GM21825 (cell line): ENCODE data around the gene FAAP20.

ENCODE experiments used
- ATAC-seq: cut with Tn5 transposase; IDR thresholded peaks from one replicate; pipeline ENCODE4 v1.9.1; 2021; ENCODE audit warnings: mild to moderate bottlenecking, moderate library complexity; ENCODE audit not compliant: unreplicated experiment

The FAAP20 gene

DNA sequence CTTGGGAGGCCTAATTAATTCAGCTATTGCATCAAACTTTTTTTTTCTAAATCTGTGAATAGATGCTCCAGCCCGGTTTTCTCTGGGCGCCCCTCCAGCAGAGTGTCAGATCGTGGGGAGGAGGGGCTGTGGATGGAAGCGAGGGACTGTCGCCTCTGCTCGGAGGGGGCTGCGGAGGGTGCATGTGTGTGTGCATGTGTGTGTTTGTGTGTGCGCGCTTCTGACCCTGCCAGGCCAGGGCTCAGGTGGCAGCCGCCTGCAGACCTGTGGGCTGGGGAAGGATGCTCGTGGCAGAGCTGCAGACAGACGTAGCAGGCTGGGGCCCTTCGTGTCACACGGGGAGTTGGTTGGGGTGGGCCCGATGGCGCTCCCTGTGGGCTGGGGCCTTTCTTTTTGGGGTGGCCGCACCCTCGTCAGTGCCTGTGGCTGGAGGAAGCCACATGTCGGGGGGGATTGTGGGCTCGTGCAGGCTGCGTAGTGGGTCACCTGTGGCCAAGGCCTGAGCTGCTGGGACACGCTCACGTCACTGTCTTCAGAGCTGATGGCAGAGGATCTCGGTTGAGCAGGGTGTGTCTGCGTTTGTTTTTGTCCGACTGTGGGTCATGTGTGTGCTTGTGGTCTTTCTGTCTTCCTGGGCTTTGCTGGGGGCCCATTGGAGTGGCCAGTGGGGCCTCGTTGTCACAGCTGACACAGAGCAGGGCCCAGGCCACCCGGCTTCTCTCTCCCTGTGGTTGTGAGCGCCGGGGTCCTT, 36.4 kb upstream of the FAAP20 start:
- ATAC-seq, result no peak

- no peak for ATAC-seq
Observed at GRCh38 chr1:2229911-2230731, 35.5 kb upstream of the FAAP20 start.

- ATAC-seq, result no peak
Observed at GRCh38 chr1:2229037-2229864, 34.7 kb upstream of the FAAP20 start.

DNA sequence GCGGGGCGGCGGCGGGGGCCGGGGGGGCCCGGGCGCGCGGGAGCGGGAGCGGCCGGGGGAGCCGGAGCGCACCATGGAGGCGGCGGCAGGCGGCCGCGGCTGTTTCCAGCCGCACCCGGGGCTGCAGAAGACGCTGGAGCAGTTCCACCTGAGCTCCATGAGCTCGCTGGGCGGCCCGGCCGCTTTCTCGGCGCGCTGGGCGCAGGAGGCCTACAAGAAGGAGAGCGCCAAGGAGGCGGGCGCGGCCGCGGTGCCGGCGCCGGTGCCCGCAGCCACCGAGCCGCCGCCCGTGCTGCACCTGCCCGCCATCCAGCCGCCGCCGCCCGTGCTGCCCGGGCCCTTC, 34.1 kb upstream of the FAAP20 start:
- ATAC-seq, result no peak

- ATAC-seq, result no peak
Observed at GRCh38 chr1:2228157-2228594, 33.6 kb upstream of the FAAP20 start, which contains the start of gene SKI. Gene SKI (plus strand): TSS chr1:2228319. CDS start chr1:2228767, 448 bp downstream.

DNA sequence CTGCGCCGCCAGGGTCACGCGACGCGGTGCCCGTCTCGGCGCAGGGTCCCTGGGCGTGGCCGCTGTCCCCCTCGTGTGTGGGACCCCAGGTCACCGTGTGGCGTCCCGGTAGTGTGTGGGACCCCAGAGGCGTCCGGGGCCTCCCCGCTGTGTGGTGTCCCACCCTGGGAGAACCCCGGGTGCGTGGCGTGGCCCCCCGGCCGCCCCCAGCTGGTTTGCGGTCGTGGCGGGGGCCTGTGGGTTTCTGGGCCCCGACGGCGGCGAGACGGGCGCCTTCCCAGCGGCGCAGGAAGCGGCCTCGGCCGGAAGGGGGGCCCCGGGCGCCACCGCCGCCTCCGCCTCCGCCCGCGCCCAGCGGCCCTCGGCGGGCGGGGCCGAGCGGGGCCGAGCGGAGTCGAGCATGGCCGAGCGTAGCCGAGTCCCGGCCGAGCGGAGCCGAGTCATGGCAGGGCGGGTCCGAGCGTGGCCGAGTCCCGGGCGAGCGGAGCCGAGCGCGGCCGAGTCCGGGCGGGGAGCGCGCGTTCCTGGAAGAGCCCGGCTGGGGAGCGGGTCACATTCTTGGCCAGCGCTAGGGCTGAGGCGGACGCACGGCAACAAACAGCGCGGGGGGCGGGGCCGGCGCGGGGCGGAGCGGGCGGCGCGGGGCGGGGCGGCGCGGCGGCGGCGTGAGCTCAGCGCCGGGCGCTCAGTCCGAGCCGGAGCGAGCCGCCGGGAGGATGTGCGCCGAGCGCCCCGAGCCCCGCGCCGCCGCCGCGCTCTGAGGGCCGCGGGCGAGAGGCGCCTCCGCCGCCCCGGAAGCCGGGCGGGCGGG, 33.0 kb upstream of the FAAP20 start:
- peak; percentile 84 for ATAC-seq

GRCh38 chr1:2226525-2227345, 32.2 kb upstream of the FAAP20 start:
- peak; percentile 0 for ATAC-seq

GRCh38 chr1:2224631-2225428, 30.3 kb upstream of the FAAP20 start:
- no peak for ATAC-seq

DNA sequence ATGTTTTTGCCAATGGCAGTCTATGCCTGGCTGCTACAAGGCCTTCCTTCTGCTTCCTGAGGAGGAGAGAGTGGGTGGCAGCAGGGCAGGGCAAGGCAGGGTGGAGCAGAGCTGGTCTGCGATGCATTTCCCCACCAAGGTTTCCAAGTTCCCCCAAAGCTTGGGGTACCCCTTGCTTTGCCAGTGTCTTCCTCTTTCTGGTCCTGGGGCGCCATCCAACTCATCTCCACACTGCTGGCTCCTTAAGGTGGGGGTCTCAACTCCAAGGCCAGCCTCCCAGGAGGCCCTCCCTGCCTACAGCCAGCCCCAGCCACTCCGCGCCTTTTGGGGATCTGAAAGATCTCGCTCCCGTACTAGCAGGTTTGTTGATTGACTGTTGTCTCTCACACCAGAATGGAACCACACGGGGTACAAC, 29.6 kb upstream of the FAAP20 start:
- no peak for ATAC-seq

DNA sequence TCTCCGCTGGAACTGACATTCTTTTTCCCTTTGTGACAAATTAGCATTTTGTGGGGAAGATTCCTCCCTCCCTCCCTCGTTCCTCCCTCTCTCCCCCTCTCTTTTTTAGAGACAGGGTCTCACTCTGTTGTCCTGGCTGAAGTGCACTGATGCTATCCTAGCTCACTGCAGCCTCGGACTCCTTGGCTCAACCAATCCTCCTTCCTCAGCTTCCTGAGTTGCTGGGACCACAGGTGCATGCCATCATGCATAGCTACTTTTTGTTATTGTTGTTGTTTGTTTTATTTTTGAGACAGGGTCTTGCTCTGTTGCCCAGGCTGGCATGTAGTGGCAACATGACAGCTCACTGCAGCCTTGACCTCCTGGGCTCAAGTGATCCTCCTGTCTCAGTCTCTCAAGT, 26.7 kb upstream of the FAAP20 start:
- no peak for ATAC-seq

- no peak for ATAC-seq
Observed at GRCh38 chr1:2216767-2217058, 22.1 kb upstream of the FAAP20 start.

DNA sequence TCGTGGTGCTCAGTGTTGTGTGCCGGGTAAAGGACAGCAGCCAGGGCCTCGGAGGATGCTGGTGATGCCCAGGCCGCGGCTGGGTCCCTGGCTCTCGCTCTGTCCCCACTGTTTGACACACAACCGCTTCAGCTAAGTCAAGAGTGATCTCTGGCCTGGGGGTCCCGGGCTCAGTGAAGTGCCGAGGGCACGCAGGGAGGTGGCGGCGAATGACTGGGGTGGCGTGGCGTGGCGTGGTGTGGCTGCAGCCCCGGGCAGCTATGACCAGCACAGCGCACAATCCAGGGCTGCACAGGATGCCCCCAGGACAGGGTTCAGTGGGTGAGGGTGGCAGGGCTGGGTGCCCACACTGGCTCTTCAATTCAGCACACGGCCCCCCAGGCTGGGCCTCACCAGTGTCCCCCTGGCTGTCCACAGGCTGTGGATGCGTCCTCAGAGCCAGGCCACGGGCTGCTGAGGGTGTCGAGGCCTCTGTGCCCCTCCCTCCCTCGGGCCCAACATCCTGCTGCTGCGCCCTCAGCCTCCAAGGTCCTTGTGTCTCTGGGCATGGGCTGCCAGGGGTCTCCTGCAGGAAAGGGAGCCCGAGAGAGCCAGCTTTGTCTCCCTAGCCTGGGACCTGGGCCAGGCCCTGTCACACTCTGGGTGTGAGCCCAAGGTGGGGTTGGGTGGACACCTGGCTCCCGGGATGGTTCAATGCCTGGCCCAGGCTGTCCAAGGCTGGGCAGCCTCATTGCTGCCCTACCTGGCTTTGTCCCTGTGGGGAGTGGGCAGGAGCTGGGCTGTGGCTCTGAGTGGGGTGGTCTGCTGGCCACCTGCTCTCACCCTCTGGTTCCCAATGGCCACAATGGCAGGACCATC, 21.6 kb upstream of the FAAP20 start:
- no peak for ATAC-seq

DNA sequence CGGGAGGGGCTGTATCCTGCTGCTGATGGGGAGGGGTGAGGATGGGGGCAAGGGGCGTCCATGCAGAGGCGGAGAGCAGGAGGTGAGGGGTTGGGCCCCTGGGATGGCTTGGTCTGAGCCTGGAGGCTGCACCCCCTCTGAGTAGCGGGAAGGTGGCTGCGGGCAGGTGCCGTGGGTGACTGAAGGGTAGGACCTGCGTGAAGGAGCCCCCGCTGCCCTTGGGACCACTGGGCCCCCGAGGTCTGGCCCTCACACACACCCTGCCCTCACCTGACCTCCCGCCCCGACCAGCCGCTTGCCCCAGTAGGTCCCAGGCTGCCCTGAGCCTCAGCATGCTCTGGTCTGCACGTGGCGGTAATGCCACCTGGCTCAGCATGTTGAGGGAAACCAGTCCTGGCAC, 20.8 kb upstream of the FAAP20 start:
- no peak for ATAC-seq

- ATAC-seq, result no peak
Observed at GRCh38 chr1:2214541-2215241, 20.1 kb upstream of the FAAP20 start.

DNA sequence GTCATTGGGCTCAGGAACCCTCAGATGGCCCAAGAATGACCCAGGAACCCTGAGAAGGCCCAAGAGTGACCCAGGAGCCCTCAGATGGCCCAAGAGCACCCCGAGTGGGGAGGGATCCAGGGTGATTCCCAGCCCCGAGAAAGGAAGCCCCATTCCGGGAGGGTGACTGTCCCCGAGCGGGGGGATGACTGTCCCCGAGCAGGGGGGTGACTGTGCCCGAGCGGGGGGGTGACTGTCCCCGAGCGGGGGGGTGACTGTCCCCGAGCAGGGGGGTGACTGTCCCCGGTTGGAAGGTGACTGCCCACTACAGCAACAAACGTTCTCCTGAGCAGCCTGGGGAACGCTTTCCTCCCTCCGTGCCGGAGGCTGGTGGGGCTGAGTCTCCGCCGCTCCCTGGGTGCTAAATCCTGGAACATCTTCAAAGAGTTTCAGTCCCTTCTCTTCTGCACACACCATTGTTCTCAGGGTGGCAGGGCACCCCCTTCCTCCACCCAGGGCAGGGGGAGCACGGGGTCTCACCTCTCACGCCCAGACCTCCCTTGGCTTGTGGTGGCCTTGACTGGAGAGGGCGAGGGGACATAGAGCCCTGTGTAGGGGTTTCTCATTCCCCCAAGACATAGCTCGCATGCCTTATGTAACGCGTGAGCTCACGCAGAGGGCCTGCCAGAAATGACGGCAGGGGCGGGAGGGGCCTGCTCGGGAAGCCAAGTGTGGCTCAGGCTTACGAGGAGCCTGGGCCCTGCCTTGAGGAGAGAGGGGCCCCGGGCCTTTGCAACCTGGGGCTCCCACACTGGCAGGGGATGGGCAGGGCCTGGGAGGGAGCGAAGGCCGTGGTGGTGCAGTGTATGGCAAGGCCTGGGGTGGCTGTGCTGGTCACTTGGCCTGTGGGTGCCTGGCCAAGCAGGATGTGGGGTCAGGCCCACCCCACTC, 19.3 kb upstream of the FAAP20 start:
- ATAC-seq, result no peak
